ENCODE data around the gene USP17L19.
"Not testable (repeated sequence)": the region's sequence is repeated elsewhere in the genome, so short reads cannot be mapped to it uniquely, and the experiment has no call there.

The USP17L19 gene, protein sequence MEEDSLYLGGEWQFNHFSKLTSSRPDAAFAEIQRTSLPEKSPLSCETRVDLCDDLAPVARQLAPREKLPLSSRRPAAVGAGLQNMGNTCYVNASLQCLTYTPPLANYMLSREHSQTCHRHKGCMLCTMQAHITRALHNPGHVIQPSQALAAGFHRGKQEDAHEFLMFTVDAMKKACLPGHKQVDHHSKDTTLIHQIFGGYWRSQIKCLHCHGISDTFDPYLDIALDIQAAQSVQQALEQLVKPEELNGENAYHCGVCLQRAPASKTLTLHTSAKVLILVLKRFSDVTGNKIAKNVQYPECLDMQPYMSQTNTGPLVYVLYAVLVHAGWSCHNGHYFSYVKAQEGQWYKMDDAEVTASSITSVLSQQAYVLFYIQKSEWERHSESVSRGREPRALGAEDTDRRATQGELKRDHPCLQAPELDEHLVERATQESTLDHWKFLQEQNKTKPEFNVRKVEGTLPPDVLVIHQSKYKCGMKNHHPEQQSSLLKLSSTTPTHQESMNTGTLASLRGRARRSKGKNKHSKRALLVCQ

DNA sequence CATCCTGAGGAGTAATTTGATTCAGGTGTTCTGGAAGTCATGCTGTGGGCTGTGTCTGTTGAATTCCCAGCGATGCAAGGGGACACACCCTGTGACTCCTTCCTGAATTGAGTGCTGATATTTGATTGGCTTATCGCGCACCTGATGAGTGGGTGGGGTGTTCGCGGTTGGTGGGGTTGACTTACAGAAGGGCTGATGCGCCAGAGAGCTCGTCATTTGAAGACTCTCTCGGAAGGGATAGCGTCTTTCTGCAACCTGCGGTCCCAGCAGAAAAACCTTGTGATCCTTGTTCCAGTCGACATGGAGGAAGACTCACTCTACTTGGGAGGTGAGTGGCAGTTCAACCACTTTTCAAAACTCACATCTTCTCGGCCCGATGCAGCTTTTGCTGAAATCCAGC lies at the start of gene USP17L19:
Gene USP17L19, plus strand, starts transcription at position 301 of the 400 bp plus-strand sequence. Its CDS starts 0 bp downstream, at position 301.
- H3K9ac ChIP-seq (ENCODE audit: low read length in 2 of 2); H3K4me1 ChIP-seq (ENCODE audit: control insufficient read depth, insufficient read depth, low read length); H3K9me3 ChIP-seq (ENCODE audit: control insufficient read depth in 2 of 2, low read length in 2 of 2); H3K27ac ChIP-seq (ENCODE audit: low read length); H3K36me3 ChIP-seq (ENCODE audit: control insufficient read depth in 2 of 2, insufficient read depth in 2 of 2, low read length in 2 of 2); H3K27me3 ChIP-seq (ENCODE audit: control insufficient read depth in 1 of 2, insufficient read depth in 2 of 2, low read length in 2 of 2); H3K4me3 ChIP-seq (ENCODE audit: low read length in 2 of 2): not testable (repeated sequence)

DNA sequence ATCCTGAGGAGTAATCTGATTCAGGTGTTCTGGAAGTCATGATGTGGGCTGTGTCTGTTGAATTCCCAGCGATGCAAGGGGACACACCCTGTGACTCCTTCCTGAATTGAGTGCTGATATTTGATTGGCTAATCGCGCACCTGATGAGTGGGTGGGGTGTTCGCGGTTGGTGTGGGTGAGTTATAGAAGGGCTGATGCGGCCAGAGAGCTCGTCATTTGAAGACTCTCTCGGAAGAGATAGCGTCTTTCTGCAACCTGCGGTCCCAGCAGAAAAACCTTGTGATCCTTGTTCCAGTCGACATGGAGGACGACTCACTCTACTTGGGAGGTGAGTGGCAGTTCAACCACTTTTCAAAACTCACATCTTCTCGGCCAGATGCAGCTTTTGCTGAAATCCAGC lies 42.8 kb upstream of the USP17L19 start, which contains the start of gene USP17L10:
Gene USP17L10, plus strand, starts transcription at position 301 of the 400 bp plus-strand sequence. Its CDS starts 0 bp downstream, at position 301.
- H3K27me3 ChIP-seq (ENCODE audit: control insufficient read depth in 1 of 2, insufficient read depth in 2 of 2, low read length in 2 of 2); H3K9me3 ChIP-seq (ENCODE audit: control insufficient read depth in 2 of 2, low read length in 2 of 2); H3K9ac ChIP-seq (ENCODE audit: low read length in 2 of 2); H3K4me3 ChIP-seq (ENCODE audit: low read length in 2 of 2); H3K36me3 ChIP-seq (ENCODE audit: control insufficient read depth in 2 of 2, insufficient read depth in 2 of 2, low read length in 2 of 2); H3K27ac ChIP-seq (ENCODE audit: low read length); H3K4me1 ChIP-seq (ENCODE audit: control insufficient read depth, insufficient read depth, low read length): not testable (repeated sequence)

DNA sequence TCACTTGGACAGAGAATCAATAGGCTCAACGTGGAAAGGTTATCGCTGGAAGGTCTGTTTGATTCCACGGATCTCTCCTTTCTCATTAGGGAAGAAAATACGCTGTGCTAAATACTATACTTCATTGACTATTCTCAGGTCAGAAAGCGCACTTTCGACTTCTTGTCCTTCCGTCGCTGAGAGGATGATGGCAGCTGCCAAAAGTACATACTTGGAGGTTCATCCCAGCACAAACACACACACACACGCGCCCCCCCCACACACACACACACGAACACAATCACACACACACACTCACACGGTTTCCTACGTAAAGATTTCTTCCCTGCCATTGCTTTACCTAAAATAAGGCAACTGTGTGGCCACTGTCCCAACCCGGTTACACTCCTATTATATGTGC lies 38.5 kb upstream of the USP17L19 start:
- not testable (repeated sequence) for H3K9ac ChIP-seq (ENCODE audit: low read length in 2 of 2)

DNA sequence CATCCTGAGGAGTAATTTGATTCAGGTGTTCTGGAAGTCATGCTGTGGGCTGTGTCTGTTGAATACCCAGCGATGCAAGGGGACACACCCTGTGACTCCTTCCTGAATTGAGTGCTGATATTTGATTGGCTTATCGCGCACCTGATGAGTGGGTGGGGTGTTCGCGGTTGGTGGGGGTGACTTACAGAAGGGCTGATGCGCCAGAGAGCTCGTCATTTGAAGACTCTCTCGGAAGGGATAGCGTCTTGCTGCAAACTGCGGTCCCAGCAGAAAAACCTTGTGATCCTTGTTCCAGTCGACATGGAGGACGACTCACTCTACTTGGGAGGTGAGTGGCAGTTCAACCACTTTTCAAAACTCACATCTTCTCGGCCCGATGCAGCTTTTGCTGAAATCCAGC lies 38.1 kb upstream of the USP17L19 start, which contains the start of gene USP17L11:
Gene USP17L11, plus strand, starts transcription at position 301 of the 400 bp plus-strand sequence. Its CDS starts 0 bp downstream, at position 301.
- H3K4me3 ChIP-seq (ENCODE audit: low read length in 2 of 2); H3K27ac ChIP-seq (ENCODE audit: low read length); H3K36me3 ChIP-seq (ENCODE audit: control insufficient read depth in 2 of 2, insufficient read depth in 2 of 2, low read length in 2 of 2); H3K9me3 ChIP-seq (ENCODE audit: control insufficient read depth in 2 of 2, low read length in 2 of 2); H3K4me1 ChIP-seq (ENCODE audit: control insufficient read depth, insufficient read depth, low read length); H3K9ac ChIP-seq (ENCODE audit: low read length in 2 of 2); H3K27me3 ChIP-seq (ENCODE audit: control insufficient read depth in 1 of 2, insufficient read depth in 2 of 2, low read length in 2 of 2): not testable (repeated sequence)

More for the DNA sequence above, 38.5 kb upstream of the USP17L19 start:
- not testable (repeated sequence) for H3K27me3 ChIP-seq (ENCODE audit: control insufficient read depth in 1 of 2, insufficient read depth in 2 of 2, low read length in 2 of 2); H3K36me3 ChIP-seq (ENCODE audit: control insufficient read depth in 2 of 2, insufficient read depth in 2 of 2, low read length in 2 of 2); H3K4me1 ChIP-seq (ENCODE audit: control insufficient read depth, insufficient read depth, low read length); H3K9me3 ChIP-seq (ENCODE audit: control insufficient read depth in 2 of 2, low read length in 2 of 2); H3K4me3 ChIP-seq (ENCODE audit: low read length in 2 of 2); H3K27ac ChIP-seq (ENCODE audit: low read length)

DNA sequence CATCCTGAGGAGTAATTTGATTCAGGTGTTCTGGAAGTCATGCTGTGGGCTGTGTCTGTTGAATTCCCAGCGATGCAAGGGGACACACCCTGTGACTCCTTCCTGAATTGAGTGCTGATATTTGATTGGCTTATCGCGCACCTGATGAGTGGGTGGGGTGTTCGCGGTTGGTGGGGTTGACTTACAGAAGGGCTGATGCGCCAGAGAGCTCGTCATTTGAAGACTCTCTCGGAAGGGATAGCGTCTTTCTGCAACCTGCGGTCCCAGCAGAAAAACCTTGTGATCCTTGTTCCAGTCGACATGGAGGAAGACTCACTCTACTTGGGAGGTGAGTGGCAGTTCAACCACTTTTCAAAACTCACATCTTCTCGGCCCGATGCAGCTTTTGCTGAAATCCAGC lies 33.3 kb upstream of the USP17L19 start, which contains the start of gene USP17L12:
Gene USP17L12, plus strand, starts transcription at position 301 of the 400 bp plus-strand sequence. Its CDS starts 0 bp downstream, at position 301.
- not testable (repeated sequence) for H3K9ac ChIP-seq (ENCODE audit: low read length in 2 of 2); H3K36me3 ChIP-seq (ENCODE audit: control insufficient read depth in 2 of 2, insufficient read depth in 2 of 2, low read length in 2 of 2); H3K27ac ChIP-seq (ENCODE audit: low read length); H3K27me3 ChIP-seq (ENCODE audit: control insufficient read depth in 1 of 2, insufficient read depth in 2 of 2, low read length in 2 of 2); H3K9me3 ChIP-seq (ENCODE audit: control insufficient read depth in 2 of 2, low read length in 2 of 2); H3K4me3 ChIP-seq (ENCODE audit: low read length in 2 of 2); H3K4me1 ChIP-seq (ENCODE audit: control insufficient read depth, insufficient read depth, low read length)

DNA sequence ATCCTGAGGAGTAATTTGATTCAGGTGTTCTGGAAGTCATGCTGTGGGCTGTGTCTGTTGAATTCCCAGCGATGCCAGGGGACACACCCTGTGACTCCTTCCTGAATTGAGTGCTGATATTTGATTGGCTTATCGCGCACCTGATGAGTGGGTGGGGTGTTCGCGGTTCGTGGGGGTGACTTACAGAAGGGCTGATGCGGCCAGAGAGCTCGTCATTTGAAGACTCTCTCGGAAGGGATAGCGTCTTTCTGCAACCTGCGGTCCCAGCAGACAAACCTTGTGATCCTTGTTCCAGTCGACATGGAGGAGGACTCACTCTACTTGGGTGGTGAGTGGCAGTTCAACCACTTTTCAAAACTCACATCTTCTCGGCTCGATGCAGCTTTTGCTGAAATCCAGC lies 28.6 kb upstream of the USP17L19 start, which contains the start of gene USP17L13:
Gene USP17L13, plus strand, starts transcription at position 301 of the 400 bp plus-strand sequence. Its CDS starts 0 bp downstream, at position 301.
- not testable (repeated sequence) for H3K27ac ChIP-seq (ENCODE audit: low read length); H3K27me3 ChIP-seq (ENCODE audit: control insufficient read depth in 1 of 2, insufficient read depth in 2 of 2, low read length in 2 of 2); H3K9ac ChIP-seq (ENCODE audit: low read length in 2 of 2); H3K4me1 ChIP-seq (ENCODE audit: control insufficient read depth, insufficient read depth, low read length); H3K9me3 ChIP-seq (ENCODE audit: control insufficient read depth in 2 of 2, low read length in 2 of 2); H3K4me3 ChIP-seq (ENCODE audit: low read length in 2 of 2); H3K36me3 ChIP-seq (ENCODE audit: control insufficient read depth in 2 of 2, insufficient read depth in 2 of 2, low read length in 2 of 2)

DNA sequence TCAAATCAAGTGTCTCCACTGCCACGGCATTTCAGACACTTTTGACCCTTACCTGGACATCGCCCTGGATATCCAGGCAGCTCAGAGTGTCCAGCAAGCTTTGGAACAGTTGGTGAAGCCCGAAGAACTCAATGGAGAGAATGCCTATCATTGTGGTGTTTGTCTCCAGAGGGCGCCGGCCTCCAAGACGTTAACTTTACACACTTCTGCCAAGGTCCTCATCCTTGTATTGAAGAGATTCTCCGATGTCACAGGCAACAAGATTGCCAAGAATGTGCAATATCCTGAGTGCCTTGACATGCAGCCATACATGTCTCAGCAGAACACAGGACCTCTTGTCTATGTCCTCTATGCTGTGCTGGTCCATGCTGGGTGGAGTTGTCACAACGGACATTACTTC lies 22.9 kb upstream of the USP17L19 start:
- H3K4me1 ChIP-seq (ENCODE audit: control insufficient read depth, insufficient read depth, low read length); H3K4me3 ChIP-seq (ENCODE audit: low read length in 2 of 2); H3K27me3 ChIP-seq (ENCODE audit: control insufficient read depth in 1 of 2, insufficient read depth in 2 of 2, low read length in 2 of 2): not testable (repeated sequence)

DNA sequence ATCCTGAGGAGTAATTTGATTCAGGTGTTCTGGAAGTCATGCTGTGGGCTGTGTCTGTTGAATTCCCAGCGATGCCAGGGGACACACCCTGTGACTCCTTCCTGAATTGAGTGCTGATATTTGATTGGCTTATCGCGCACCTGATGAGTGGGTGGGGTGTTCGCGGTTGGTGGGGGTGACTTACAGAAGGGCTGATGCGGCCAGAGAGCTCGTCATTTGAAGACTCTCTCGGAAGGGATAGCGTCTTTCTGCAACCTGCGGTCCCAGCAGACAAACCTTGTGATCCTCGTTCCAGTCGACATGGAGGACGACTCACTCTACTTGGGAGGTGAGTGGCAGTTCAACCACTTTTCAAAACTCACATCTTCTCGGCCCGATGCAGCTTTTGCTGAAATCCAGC lies 19.1 kb upstream of the USP17L19 start, which contains the start of gene USP17L15:
Gene USP17L15, plus strand, starts transcription at position 301 of the 400 bp plus-strand sequence. Its CDS starts 0 bp downstream, at position 301.
- not testable (repeated sequence) for H3K27me3 ChIP-seq (ENCODE audit: control insufficient read depth in 1 of 2, insufficient read depth in 2 of 2, low read length in 2 of 2); H3K9ac ChIP-seq (ENCODE audit: low read length in 2 of 2); H3K4me3 ChIP-seq (ENCODE audit: low read length in 2 of 2); H3K9me3 ChIP-seq (ENCODE audit: control insufficient read depth in 2 of 2, low read length in 2 of 2); H3K4me1 ChIP-seq (ENCODE audit: control insufficient read depth, insufficient read depth, low read length); H3K36me3 ChIP-seq (ENCODE audit: control insufficient read depth in 2 of 2, insufficient read depth in 2 of 2, low read length in 2 of 2); H3K27ac ChIP-seq (ENCODE audit: low read length)

More for the DNA sequence above, 22.9 kb upstream of the USP17L19 start:
- H3K9ac ChIP-seq (ENCODE audit: low read length in 2 of 2); H3K27ac ChIP-seq (ENCODE audit: low read length); H3K9me3 ChIP-seq (ENCODE audit: control insufficient read depth in 2 of 2, low read length in 2 of 2); H3K36me3 ChIP-seq (ENCODE audit: control insufficient read depth in 2 of 2, insufficient read depth in 2 of 2, low read length in 2 of 2): not testable (repeated sequence)

DNA sequence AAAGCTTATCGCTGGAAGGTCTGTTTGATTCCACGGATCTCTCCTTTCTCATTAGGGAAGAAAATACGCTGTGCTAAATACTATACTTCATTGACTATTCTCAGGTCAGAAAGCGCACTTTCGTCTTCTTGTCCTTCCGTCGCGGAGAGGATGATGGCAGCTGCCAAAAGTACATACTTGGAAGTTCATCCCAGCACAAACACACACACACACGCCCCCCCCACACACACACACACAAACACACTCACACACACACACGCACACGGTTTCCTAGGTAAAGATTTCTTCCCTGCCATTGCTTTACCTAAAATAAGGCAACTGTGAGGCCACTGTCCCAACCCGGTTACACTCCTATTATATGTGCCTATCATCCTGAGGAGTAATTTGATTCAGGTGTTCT lies 14.7 kb upstream of the USP17L19 start:
- H3K27me3 ChIP-seq (ENCODE audit: control insufficient read depth in 1 of 2, insufficient read depth in 2 of 2, low read length in 2 of 2); H3K4me3 ChIP-seq (ENCODE audit: low read length in 2 of 2); H3K4me1 ChIP-seq (ENCODE audit: control insufficient read depth, insufficient read depth, low read length): not testable (repeated sequence)

DNA sequence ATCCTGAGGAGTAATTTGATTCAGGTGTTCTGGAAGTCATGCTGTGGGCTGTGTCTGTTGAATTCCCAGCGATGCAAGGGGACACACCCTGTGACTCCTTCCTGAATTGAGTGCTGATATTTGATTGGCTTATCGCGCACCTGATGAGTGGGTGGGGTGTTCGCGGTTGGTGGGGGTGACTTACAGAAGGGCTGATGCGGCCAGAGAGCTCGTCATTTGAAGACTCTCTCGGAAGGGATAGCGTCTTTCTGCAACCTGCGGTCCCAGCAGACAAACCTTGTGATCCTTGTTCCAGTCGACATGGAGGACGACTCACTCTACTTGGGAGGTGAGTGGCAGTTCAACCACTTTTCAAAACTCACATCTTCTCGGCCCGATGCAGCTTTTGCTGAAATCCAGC lies 9.6 kb upstream of the USP17L19 start, which contains the start of gene USP17L17:
Gene USP17L17, plus strand, starts transcription at position 301 of the 400 bp plus-strand sequence. Its CDS starts 0 bp downstream, at position 301.
- not testable (repeated sequence) for H3K36me3 ChIP-seq (ENCODE audit: control insufficient read depth in 2 of 2, insufficient read depth in 2 of 2, low read length in 2 of 2); H3K27me3 ChIP-seq (ENCODE audit: control insufficient read depth in 1 of 2, insufficient read depth in 2 of 2, low read length in 2 of 2); H3K4me3 ChIP-seq (ENCODE audit: low read length in 2 of 2); H3K9me3 ChIP-seq (ENCODE audit: control insufficient read depth in 2 of 2, low read length in 2 of 2); H3K27ac ChIP-seq (ENCODE audit: low read length); H3K9ac ChIP-seq (ENCODE audit: low read length in 2 of 2); H3K4me1 ChIP-seq (ENCODE audit: control insufficient read depth, insufficient read depth, low read length)

More for the DNA sequence above, 14.7 kb upstream of the USP17L19 start:
- H3K9ac ChIP-seq (ENCODE audit: low read length in 2 of 2); H3K36me3 ChIP-seq (ENCODE audit: control insufficient read depth in 2 of 2, insufficient read depth in 2 of 2, low read length in 2 of 2); H3K27ac ChIP-seq (ENCODE audit: low read length); H3K9me3 ChIP-seq (ENCODE audit: control insufficient read depth in 2 of 2, low read length in 2 of 2): not testable (repeated sequence)

All from stomach smooth muscle (tissue), 2 donors.